Central memory CD8-positive, alpha-beta T cell (primary cell): ENCODE data around the gene CIITA.

Experiments
- ATAC-seq: fragments of 150-1000 bp; cut with Tn5 transposase; replicated peaks from 2 replicates; pipeline ENCODE4 v1.10.0; 2022; ENCODE audit warnings: mild to moderate bottlenecking, moderate FRiP score, moderate number of reproducible peaks; ENCODE audit not compliant: poor library complexity, severe bottlenecking; ENCODE audit errors: extremely low read depth
- DNase-seq, 2 donors: peaks; one replicate each; pipeline ENCODE4 v3.0.0; 2021; ENCODE audit warnings: low spot score in 2 of 2
- H3K27ac Mint-ChIP-seq: one replicate; pipeline ENCODE4 v1.8.0; 2022; ENCODE audit warnings: low read depth, mild to moderate bottlenecking, moderate library complexity, mixed read lengths
- H3K27me3 Mint-ChIP-seq: one replicate; pipeline ENCODE4 v1.8.0; 2022; ENCODE audit warnings: mixed read lengths
- H3K36me3 Mint-ChIP-seq: one replicate; pipeline ENCODE4 v1.8.0; 2022; ENCODE audit warnings: mild to moderate bottlenecking, moderate library complexity, mixed read lengths; ENCODE audit not compliant: insufficient read depth
- H3K4me1 Mint-ChIP-seq: one replicate; pipeline ENCODE4 v1.8.0; 2022; ENCODE audit warnings: mixed read lengths
- H3K4me3 Mint-ChIP-seq: one replicate; pipeline ENCODE4 v1.8.0; 2022; ENCODE audit warnings: mild to moderate bottlenecking, moderate library complexity, mixed read lengths
- H3K9me3 Mint-ChIP-seq: one replicate; pipeline ENCODE4 v1.8.0; 2022; ENCODE audit warnings: mixed read lengths

Gene CIITA

DNA sequence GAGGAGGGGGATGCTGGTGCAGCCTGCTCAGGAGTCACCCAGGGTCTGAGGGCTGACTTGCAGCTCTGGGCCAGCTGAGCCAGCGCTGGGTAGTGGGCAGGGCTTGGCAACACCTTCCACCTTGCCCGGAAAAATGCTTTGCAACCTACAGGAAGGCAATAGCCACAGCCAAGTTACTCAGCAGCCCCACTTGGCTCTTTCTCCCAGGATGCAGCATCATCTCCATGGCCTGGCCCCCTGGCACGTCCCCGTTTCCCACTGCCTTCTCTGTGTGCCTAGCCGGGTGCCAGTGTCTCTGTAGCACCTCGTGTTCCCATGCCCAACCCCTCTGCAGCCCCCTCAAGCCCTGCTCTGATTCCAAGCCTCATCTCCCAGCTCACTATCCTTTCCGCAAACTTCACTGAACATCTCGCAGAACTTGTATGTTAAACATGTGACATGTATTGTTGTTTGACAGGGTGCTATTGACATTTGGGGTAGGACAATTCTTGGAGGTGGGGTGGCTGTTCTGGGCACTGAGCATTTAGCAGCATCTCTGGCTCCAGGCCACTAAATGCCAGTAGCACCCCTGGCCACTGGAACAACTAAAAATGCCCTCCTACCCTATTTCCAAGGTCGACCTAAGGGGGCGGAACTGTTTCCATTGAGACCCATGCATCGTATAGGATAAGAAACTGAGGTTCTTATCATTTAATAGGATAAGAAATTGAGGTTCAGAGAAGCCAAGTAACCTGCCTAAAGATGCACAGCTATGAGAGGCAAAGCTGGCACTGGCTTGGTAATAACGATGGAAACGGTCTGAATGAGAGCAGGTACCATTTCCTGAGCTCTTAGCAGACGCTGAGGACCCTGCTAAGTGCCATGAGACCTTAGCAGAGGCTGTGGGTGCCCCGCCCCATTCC lies 53.1 kb downstream of the CIITA start:
- no peak overlapping the region for H3K4me3 Mint-ChIP-seq
- ATAC-seq (no peak), DNase-seq (no peak)
- H3K27me3 Mint-ChIP-seq = no peaks in the 10 kb centered on the region
- peak overlapping the region; percentile 35 for H3K27ac Mint-ChIP-seq
- peaks cover 16% of the 10 kb centered on the region for H3K4me1 Mint-ChIP-seq
- H3K36me3 Mint-ChIP-seq = peaks cover 27% of the 10 kb centered on the region
- no peaks in the 10 kb centered on the region for H3K9me3 Mint-ChIP-seq

DNA sequence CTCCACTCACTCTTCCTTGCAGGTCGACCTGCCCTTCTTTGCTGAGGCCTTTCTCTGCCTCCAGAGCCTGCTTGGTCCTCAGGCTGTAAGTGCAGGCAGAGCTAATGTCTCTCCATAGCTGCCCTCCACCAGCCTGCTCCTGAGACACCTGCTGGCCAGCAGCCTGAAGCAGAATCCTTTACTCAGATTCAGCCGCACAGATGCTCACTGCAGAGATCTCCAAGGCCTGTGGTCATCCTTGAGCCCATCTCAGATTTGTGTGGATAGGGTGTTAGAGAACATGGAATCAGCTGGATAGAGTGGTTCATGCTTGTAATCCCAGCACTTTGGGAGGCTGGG lies 53.7 kb downstream of the CIITA start:
- peaks cover 20% of the 10 kb centered on the region for H3K4me1 Mint-ChIP-seq
- peaks cover 26% of the 10 kb centered on the region for H3K36me3 Mint-ChIP-seq
- H3K27ac Mint-ChIP-seq = no peak overlapping the region
- H3K4me3 Mint-ChIP-seq = no peak overlapping the region
- ATAC-seq = no peak
- H3K9me3 Mint-ChIP-seq = no peaks in the 10 kb centered on the region
- no peak for DNase-seq
- no peaks in the 10 kb centered on the region for H3K27me3 Mint-ChIP-seq

DNA sequence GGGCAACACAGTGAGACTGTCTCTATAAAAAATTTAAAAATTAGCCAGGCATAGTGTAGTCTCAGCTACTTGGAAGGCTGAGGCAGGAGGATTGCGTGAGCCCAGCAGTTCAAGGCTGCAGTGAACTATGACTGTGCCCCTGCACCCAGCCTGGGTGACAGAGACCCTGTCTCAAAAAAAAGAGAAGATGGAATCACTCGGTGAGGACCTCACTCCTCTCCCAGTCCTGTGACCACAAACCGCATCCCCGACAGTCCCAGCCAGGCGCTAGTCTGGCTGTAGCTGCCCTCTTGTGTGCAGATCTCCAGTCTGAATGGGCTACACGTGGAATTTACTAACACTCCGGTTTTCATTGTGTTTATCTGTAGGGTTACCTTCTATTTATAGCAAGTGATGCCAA lies 54.1 kb downstream of the CIITA start:
- H3K27me3 Mint-ChIP-seq = no peaks in the 10 kb centered on the region
- DNase-seq (no peak), ATAC-seq (no peak)
- no peak overlapping the region for H3K27ac Mint-ChIP-seq
- H3K4me3 Mint-ChIP-seq = no peak overlapping the region
- peaks cover 24% of the 10 kb centered on the region for H3K4me1 Mint-ChIP-seq
- peaks cover 25% of the 10 kb centered on the region for H3K36me3 Mint-ChIP-seq
- H3K9me3 Mint-ChIP-seq = no peaks in the 10 kb centered on the region

DNA sequence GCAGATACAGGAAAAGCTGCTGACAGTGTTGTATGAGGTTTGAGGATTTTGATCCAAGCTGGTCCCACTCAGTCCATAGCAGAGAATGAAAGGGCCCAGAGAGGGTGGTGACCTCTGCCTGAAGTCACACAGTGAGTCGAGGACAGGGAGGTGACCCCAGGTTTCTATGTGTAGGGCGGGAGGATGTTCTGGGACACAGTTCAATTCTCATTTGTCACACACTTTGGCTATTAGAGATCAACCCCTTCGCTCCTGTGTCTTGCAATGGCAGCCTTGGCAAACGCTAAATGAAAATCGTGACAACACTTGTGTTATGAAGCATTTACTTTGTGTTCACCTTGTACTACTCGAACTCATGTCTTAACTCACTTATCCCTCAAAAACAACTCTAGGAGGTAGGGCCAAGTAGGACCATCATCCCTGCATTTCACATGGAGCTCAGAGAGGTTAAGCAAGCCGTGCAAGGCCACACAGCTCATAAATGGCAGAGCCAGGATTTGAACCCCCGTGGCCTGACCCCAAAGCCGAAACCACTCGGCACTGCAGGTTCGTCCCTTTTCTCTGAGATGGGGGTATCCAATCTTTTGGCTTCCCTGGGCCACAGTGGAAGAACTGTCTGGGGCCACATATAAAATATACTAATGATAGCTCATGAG lies 55.1 kb downstream of the CIITA start:
- no peak for DNase-seq
- Mint-ChIP-seq H3K36me3 (peaks cover 24% of the 10 kb centered on the region), H3K9me3 (no peaks in the 10 kb centered on the region), H3K4me1 (peaks cover 34% of the 10 kb centered on the region), H3K27ac (no peak overlapping the region), H3K27me3 (no peaks in the 10 kb centered on the region), H3K4me3 (no peak overlapping the region)
- no peak for ATAC-seq

DNA sequence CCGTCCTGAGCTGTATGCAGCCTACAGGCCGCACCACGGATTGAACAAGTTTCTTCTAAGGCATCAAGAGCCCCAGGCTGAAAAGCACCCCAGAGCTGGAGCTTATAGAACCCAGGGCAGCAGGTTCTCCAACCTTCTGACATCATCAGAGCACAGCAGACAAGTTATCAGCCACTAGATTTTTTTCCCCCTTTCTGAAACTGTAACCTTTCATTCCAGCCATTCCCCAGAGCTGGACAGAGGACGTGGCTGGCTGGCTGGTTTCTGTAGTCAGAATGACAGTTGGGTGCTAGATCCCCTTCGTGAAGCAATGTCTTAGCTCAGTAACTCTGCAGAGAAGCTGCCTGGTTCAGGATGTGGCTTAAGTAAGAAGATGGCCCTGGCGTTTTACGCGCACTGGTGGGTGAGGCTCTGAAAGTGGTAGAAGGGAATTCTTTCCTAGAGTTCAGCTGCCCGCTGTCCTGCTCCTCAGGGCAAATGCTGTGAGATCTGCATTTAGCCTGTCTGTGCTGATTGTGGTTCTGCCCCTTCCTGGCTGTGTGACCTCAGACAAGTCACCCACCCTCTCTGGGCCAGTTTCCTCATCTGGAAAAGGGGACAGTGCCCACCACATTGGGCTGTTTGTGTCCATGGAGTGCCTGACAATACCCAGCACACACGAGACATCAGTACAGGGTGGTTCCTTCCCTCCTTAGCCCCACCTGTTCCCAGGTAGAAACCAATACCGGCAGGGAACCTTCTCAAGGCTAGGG lies 56.1 kb downstream of the CIITA start:
- Mint-ChIP-seq H3K36me3 (peaks cover 20% of the 10 kb centered on the region), H3K9me3 (no peaks in the 10 kb centered on the region), H3K27me3 (no peaks in the 10 kb centered on the region), H3K27ac (no peak overlapping the region), H3K4me1 (peaks cover 44% of the 10 kb centered on the region), H3K4me3 (peak overlapping the region; percentile 29)
- DNase-seq (no peak), ATAC-seq (no peak)

DNA sequence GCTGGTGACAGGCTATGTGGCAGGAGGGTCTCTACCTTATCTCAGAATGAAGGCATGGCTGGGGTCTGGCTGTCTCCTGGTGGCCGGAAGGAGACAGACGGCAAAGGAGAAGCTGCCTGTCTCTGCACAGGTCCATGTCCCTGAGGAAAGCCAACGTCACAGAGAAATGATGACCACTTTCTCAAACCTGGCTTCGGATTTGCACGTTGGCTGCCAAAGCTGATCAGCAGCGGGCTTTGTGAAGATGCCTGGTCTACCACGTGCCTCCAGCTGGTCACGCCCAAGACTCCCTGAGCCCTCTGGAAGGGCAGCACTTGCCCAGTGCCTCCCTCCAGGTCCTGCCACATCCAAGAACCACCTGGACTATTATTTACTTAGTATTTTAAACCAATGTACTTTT lies 56.9 kb downstream of the CIITA start:
- H3K9me3 Mint-ChIP-seq = no peaks in the 10 kb centered on the region
- H3K27me3 Mint-ChIP-seq = no peaks in the 10 kb centered on the region
- ATAC-seq (no peak), DNase-seq (no peak)
- H3K27ac Mint-ChIP-seq = no peak overlapping the region
- H3K4me3 Mint-ChIP-seq = peak overlapping the region; percentile 29
- peaks cover 51% of the 10 kb centered on the region for H3K4me1 Mint-ChIP-seq
- peaks cover 16% of the 10 kb centered on the region for H3K36me3 Mint-ChIP-seq

DNA sequence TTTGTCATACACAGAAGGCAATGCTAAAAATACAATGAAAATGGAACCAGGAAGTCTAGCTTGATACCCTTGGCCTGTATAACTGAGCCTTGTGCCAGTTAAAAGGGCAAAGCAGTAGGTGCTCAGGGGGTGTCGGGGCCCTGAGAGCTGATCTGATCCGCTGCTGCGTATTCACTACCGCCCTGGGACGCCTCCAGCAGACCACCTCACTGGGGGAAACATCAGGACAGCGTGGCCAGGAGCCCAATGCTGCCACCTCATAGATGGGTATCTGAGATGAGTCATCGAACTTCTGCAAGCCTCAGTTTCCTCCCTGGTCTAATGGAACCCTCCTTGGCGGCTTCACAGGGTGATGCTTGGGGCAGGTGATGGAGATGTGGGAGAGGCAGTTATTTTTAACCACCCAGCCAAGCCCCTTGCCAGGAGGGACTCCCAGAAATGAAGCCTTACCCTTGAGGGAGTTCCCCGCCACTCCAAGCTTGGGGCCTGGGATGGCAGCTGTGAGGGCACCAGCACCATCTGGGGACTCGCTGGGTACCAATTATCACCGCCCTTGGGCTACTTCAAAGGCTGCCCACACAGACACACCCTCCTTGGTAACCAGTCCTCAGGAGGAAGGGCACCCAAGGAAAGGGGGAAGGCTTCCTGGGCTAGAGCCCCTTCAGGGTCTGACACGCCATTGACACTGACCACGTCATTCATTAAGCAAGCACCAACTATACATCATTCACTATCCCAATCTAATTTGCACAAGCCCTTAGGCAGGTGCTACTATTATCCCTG lies 57.5 kb downstream of the CIITA start:
- Mint-ChIP-seq H3K36me3 (peaks cover 14% of the 10 kb centered on the region), H3K4me3 (no peak overlapping the region), H3K27me3 (no peaks in the 10 kb centered on the region), H3K9me3 (no peaks in the 10 kb centered on the region), H3K27ac (no peak overlapping the region), H3K4me1 (peaks cover 58% of the 10 kb centered on the region)
- DNase-seq (no peak), ATAC-seq (no peak)

DNA sequence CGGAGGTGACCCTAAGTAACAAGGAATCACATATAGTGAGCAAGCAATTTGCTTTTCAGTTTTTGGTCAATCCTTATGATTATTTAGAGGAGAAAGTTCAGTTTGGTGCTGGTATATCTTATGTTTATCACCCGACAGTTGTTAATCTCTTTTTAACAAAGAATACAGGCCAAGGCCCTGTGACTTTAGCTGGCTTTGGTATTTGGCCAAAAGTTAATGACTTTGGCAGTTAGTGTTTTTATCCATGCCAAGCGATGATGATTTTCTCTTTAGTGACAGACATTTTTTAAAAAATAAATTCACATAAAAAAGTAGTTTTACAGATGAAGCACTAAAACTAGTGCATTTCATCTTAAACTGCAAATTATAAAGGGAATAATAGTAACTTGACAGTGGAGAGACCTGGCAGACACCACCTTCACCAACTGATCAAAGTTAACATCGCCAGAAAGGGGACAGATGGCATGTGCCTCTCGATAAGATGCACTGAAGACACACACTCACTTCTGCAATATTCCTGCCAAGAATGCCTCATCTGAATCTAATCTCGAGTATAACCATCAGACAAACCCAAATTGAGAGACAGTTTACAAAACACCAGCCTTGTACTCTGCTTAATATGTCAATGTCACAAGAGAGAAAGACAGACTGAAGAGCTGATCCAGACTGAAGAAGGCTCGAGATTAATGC lies 58.4 kb downstream of the CIITA start:
- Mint-ChIP-seq H3K27me3 (no peaks in the 10 kb centered on the region), H3K4me3 (no peak overlapping the region)

DNA sequence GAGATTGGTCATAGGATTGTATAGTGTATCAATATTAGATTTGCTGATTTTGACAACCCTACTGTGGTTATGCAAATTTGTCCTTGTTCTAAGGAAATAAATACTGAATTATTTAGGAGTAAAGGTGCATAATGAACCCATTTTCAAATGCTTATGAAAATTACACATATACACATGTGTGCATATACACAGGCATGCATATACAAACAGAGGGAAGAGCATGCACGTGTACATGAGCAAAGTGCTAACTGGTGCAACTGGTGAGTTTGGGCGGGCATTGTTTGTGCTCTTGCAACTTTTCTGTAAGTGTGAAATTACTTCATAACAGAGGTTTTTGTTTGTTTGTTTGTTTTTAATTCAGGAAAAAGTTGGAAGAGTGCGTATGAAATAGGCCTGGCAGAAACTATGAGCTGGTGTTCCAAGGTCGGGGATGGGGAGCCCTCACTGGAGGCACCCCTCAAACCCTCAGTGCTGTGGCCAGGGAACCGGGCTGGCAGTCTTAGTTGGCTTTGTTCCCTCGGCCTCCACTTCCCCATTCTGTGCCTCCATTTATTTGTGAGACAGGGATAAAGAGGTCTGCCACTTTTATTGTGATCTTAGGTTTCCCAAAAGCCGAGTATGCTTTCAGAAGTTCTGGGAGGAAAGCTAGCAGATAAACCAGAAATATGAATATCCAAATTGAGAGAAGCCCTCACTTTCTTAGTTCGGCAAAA lies 59.4 kb downstream of the CIITA start:
- peaks cover 13% of the 10 kb centered on the region for H3K36me3 Mint-ChIP-seq

More for the DNA sequence above, 58.4 kb downstream of the CIITA start:
- Mint-ChIP-seq H3K4me1 (peaks cover 60% of the 10 kb centered on the region), H3K9me3 (no peaks in the 10 kb centered on the region), H3K27ac (no peak overlapping the region), H3K36me3 (peaks cover 14% of the 10 kb centered on the region)
- DNase-seq (no peak), ATAC-seq (no peak)

DNA sequence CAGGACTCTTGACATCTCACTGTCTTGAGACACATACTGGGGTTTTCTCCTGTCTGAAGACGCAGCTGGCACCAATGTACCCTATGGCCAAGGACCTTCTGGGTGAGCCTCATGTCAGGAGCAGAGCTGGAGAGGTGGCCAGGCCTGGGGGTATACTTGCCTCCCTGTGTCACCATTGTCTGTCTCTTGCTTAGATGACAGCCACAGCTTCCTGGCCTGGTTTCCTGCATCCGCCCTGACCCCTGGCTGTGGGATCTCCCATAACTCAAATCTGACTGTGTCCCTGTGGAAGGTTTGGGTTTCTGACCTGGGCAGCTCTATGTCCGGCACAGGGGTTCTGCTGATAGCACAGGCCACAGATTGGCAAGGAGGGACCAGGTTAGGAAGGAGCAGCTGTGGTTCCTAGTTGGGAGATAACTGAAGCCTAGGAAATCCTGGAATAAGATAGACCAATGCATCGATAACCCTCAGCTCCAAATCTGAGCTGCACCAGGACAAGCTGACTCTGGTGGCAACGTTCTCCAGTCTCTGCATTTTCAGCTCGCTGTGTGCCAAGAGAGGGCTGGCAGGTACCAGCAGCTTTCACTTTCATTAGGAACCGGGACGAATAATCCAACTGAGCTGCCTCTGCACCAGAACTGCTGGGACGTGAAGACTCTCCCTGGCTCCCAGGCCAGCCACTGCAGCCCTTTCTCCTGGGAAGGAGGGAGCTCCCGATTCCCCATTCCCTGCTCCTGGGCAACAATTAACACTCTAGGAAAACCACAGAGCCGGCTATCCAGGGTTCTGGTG lies 60.3 kb downstream of the CIITA start:
- peaks cover 16% of the 10 kb centered on the region for H3K36me3 Mint-ChIP-seq

More for the DNA sequence above, 59.4 kb downstream of the CIITA start:
- ATAC-seq (no peak), DNase-seq (no peak)
- Mint-ChIP-seq H3K4me1 (peaks cover 70% of the 10 kb centered on the region), H3K27me3 (no peaks in the 10 kb centered on the region), H3K9me3 (no peaks in the 10 kb centered on the region), H3K4me3 (peak overlapping the region; percentile 37), H3K27ac (no peak overlapping the region)

DNA sequence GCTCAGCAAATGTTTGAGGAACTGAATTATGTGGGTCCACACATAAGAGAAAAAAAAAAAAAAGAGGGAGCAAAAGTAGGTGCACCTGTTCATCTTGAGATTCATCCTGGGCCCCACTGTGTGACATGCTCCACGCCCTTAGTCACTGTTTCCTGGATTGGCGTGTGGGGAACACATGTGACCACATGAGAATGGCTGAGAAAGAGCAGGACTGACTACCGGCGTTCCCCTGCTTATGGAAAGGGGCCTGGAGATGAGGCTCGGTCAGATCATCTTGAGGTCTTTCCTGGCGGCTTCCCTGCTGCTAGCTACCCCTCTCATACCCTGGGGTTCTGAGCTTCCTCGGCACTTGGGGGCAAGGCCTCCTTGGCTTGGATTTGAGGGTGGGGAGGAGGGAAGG lies 61.3 kb downstream of the CIITA start:
- no peak for DNase-seq
- no peak for ATAC-seq
- Mint-ChIP-seq H3K27me3 (no peaks in the 10 kb centered on the region), H3K4me3 (peak overlapping the region; percentile 89), H3K27ac (peak overlapping the region; percentile 64), H3K36me3 (peaks cover 13% of the 10 kb centered on the region), H3K9me3 (no peaks in the 10 kb centered on the region), H3K4me1 (peaks cover 76% of the 10 kb centered on the region)

More for the DNA sequence above, 60.3 kb downstream of the CIITA start:
- H3K4me3 Mint-ChIP-seq = peak overlapping the region; percentile 89
- ATAC-seq = no peak
- H3K27ac Mint-ChIP-seq = peak overlapping the region; percentile 64
- no peaks in the 10 kb centered on the region for H3K9me3 Mint-ChIP-seq
- peaks cover 73% of the 10 kb centered on the region for H3K4me1 Mint-ChIP-seq
- no peak for DNase-seq
- no peaks in the 10 kb centered on the region for H3K27me3 Mint-ChIP-seq
